Activated T-helper 1 cell treated with anti-CD3 and anti-CD28 coated beads, Interleukin-2, amount 50 U/mL, for 16 hours (primary cell): ENCODE data around the gene PPP6R1.

ENCODE experiments used
- DNase-seq, 2 donors: peaks; one replicate each; pipeline ENCODE4 v3.0.0-alpha.2; 2020; ENCODE audit warnings: low read depth in 1 of 2, low spot score in 1 of 2

The PPP6R1 gene

GRCh38 chr19:55244004-55244680 lies 14.7 kb downstream of the PPP6R1 start:
- DNase-seq = no peak

DNA sequence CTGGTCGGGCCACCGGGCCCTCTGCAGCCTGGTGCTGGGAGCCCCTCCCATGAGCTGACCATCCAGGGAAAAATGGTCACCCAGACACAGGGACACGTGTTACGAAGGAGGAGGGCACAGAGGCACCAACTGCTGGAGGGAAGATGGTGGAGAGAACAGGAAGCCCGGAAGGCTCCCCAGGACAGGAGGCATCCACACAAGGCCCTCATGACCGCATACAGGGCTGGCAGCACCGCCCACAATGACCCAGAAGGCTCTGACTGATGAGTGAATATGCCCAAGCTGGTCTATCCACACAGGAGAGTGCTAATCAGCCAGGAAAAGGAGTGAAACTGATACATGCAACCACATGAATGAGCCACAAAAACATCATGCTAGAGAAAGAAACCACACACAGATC lies 16.3 kb downstream of the PPP6R1 start:
- no peak for DNase-seq

- DNase-seq = no peak
Observed at GRCh38 chr19:55241935-55242464, 16.8 kb downstream of the PPP6R1 start.

DNA sequence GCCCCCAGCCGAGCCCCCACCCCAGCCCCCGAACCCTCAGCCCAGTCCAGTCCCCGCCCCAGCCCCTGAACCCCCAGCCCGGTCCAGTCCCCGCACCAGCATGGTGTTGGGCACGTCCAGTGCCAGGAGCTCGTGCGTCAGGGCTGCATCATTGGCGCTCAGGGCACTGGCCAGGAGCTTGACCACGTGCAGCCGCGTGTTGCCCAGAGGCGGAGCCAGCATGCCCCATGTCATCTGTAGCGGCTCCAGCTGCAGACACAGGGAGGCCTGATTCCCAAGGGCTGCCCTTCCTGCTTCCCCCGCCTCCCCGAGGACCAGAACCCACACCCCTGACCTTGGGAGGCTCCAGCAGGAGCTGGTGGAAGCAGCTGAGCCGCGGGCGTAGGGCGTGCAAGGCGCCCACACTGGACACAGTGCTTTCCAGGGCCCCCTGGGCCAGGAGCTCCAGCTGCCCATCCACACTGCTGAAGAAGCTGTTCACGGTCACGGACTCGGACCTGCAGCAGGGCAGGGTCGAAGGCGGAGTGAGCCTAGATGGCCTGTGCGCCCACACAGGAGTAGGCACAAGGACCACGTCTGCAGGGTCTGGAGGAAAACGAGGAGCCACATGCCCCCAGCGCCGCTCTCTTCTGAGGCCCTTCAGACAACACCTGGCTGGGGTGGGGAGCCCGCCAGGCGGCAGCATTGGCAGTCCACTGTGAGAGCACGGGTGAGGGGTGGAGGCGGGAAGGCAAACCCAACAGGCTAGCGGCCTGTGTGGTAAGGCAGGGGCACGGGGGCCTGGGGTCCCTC lies 17.5 kb downstream of the PPP6R1 start:
- DNase-seq = no peak

- DNase-seq = no peak
Observed at GRCh38 chr19:55240713-55241020, 18.1 kb downstream of the PPP6R1 start.

DNA sequence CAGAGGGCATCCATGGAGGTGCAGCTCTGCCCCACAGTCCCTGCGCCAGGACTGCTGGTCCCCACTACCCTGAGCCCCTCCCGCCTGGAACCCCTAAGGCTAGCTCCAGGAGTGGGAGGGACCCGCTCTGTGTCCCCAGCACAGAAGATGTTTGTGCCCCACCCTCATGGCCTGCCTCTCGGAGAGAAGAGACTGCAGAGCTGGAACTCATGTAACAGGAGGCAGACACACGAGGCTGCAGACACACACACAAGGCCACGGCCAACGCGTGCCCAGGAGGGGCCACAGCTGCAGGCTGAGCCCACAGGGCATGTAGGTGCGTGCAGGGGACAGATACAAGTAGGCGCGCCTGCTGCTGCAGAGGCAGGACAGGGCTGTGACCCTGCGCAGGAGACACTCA lies 19.8 kb downstream of the PPP6R1 start:
- DNase-seq = no peak

GRCh38 chr19:55238030-55238429 lies 20.8 kb downstream of the PPP6R1 start:
- no peak for DNase-seq

- no peak for DNase-seq
Observed at GRCh38 chr19:55232986-55233385, 25.8 kb downstream of the PPP6R1 start.

- DNase-seq = no peak
Observed at GRCh38 chr19:55232286-55232602, 26.6 kb downstream of the PPP6R1 start.

- no peak for DNase-seq
Observed at GRCh38 chr19:55231391-55232285, 27.2 kb downstream of the PPP6R1 start.

DNA sequence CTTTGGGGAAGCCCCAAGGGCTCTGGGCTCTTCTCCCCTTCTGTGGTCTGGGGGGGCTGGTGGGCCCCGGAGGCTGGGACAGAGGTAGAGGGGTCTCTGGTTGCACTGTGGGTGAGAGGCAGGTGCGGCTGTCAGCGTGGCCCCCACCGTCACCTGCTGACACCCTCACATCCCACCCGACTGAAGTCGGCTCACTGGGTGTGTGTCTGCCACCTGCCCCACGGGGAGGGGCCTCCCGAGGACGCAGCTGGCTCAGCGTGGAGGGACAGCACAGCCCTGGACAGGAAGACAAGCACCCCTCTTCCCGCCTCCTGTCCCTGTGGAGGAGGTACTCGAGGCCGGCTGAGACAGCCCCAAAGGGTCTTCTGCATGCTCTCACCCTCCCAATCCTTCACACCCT lies 28.0 kb downstream of the PPP6R1 start:
- DNase-seq = no peak

GRCh38 chr19:55230329-55230728 lies 28.5 kb downstream of the PPP6R1 start:
- DNase-seq = no peak

GRCh38 chr19:55229789-55230182 lies 29.0 kb downstream of the PPP6R1 start:
- DNase-seq = no peak

DNA sequence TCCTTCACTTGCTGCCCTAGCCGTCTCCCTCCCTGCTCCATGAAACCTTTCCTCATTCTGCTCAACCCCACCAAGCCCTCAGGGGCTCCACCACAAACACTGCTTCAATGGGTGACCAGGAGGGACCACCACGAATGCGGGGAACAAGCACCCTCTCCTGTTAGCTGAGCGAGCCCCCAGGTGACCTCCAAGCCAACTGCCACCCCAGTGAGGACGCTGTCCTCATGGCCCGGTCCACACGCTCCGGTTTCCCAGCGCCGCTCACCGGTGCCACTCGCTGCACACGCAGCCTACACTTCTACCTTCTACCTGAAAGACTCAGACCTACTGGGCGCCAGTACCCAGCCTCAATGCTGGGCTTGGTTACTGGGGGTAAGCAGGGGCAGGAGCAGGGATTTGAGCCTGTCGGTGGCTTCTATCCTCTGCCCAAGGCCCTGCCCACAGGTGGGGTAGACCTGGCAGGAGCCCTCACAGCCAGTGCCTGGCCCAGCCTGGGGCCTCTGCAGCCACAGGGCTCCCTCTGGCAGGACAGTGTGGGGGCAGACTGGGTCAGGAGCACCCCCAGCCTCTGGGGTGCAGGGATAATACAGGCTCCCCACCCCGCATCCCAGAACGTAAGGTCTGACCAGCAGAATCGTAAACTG lies 29.6 kb downstream of the PPP6R1 start:
- no peak for DNase-seq

GRCh38 chr19:55228403-55229031 lies 30.3 kb downstream of the PPP6R1 start, which contains the start of gene TMEM86B:
Gene TMEM86B (minus strand): TSS chr19:55228763. CDS start chr19:55228741, 22 bp downstream.
- no peak for DNase-seq

GRCh38 chr19:55228015-55228391 lies 30.8 kb downstream of the PPP6R1 start:
- no peak for DNase-seq

- no peak for DNase-seq
Observed at GRCh38 chr19:55227241-55228014, 31.4 kb downstream of the PPP6R1 start.

DNA sequence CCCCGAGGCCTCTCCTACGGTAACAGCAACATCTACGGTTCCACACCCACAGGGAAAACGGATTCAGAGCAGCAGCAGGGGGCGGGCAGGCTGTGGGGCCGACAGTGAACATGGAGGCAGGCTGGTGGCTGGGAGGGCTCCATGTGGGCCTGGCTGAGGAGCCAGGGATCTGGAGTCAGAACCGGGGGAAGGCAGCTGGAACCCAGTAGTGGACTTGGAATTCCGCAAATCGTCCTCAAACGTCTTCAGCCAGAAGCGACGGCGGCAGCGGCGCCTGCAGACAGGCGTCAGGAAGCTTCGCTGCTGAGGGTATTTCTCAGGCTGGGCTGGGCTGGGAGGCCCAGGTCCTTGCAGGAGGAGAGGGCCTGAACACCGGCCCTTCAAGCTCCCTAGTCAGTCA lies 32.0 kb downstream of the PPP6R1 start:
- no peak for DNase-seq

GRCh38 chr19:55226273-55226672 lies 32.5 kb downstream of the PPP6R1 start:
- no peak for DNase-seq

DNA sequence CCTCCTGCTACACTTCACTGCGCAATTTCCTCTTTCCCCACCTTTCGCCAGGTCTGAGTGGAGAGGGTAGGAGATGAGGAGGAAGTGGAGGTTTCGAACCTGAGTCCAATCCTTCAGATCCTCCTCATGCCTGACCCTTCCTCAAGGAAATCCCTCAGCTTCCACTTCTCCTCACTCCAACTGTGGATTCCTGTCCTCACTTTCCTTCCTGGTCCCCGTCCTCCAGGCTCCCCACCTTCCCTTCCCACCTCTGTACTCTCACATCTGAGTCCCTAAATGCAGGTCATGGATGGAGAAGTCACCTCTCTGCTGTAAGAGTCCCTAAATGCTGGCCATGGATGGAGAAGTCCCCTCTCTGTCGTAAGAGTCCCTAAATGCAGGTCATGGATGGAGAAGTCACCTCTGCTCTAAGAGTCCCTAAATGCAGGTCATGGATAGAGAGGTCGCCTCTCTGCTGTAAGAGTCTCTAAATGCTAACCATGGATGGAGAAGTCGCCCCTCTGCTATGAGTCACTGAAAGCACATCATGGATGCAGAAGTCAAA lies 33.3 kb downstream of the PPP6R1 start:
- DNase-seq = no peak
